Progenitor cell of endocrine pancreas (in vitro differentiated cells): Measurements from ENCODE around the gene SP6. TPM values are rescaled to one million over a fixed set of nuclear protein-coding genes. Genes with fewer than 3 reads are reported as not detected.

ENCODE experiments used
- DNase-seq: peaks from one replicate; pipeline ENCODE4 v3.0.0; 2021; ENCODE audit warnings: low spot score; ENCODE audit not compliant: unreplicated experiment
- H3K27ac Mint-ChIP-seq: 2 replicates; pipeline ENCODE4 v1.8.0; 2021; ENCODE audit warnings: mild to moderate bottlenecking, moderate library complexity, mixed read lengths
- H3K27me3 Mint-ChIP-seq: 2 replicates; pipeline ENCODE4 v1.8.0; 2021; ENCODE audit warnings: mixed read lengths
- H3K36me3 Mint-ChIP-seq: 2 replicates; pipeline ENCODE4 v1.8.0; 2022; ENCODE audit warnings: mixed read lengths; ENCODE audit not compliant: insufficient read depth
- H3K4me1 Mint-ChIP-seq: 2 replicates; pipeline ENCODE4 v1.8.0; 2021; ENCODE audit warnings: low read depth, mixed read lengths
- H3K4me3 Mint-ChIP-seq: 2 replicates; pipeline ENCODE4 v1.8.0; 2021; ENCODE audit warnings: low read depth, mild to moderate bottlenecking, moderate library complexity, mixed read lengths
- H3K9me3 Mint-ChIP-seq: 2 replicates; pipeline ENCODE4 v1.8.0; 2021; ENCODE audit warnings: low read depth, mixed read lengths
- CTCF ChIP-seq: fragments of 200-600 bp; sonication (generic); IDR thresholded peaks from one replicate; pipeline ENCODE4 v1.5.0; 2021; ENCODE audit warnings: antibody characterized with exemption, mild to moderate bottlenecking; ENCODE audit not compliant: unreplicated experiment
- total RNA-seq: library from RNA; stranded (reverse); gene quantifications from 2 replicates; pipeline ENCODE4 v1.2.1, GENCODE V29; 2021

The SP6 gene
- total RNA-seq, 1 donor from 2014 or later: 0.74 TPM

GRCh38 chr17:47856830-47857229 is 5.9 kb upstream of the SP6 start:
- Mint-ChIP-seq H3K4me3 (no peak overlapping the region), H3K4me1 (peaks cover 6% of the 10 kb centered on the region), H3K9me3 (no peaks in the 10 kb centered on the region), H3K27ac (no peak overlapping the region), H3K27me3 (peaks cover 77% of the 10 kb centered on the region), H3K36me3 (no peaks in the 10 kb centered on the region)
- no peak for TF ChIP-seq CTCF
- DNase-seq: no peak

GRCh38 chr17:47855737-47856136 is 4.8 kb upstream of the SP6 start:
- Mint-ChIP-seq H3K27me3 (peaks cover 80% of the 10 kb centered on the region), H3K9me3 (no peaks in the 10 kb centered on the region), H3K36me3 (no peaks in the 10 kb centered on the region), H3K4me3 (no peak overlapping the region), H3K4me1 (peaks cover 7% of the 10 kb centered on the region), H3K27ac (no peak overlapping the region)
- TF ChIP-seq CTCF: no peak
- no peak for DNase-seq

DNA sequence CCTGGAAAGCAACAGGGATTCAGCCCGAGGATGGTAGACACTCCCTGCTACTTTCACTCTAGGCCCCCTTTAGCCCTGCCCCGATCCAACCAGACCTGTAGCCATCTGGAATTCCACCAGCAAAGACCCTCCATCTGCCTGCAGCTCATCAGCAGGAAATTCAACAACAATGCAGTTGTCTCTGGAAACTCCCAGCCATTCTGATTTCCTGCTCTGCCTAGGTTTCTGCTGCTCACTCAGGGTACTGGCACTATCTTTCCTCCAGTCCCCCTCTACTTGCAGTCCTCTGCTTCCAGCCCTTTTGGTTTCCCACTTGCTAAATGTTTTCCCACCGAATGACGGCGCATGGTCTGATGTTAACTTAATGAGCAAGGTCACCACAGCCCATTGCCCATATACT is 2.7 kb upstream of the SP6 start:
- H3K27ac Mint-ChIP-seq: no peak overlapping the region
- no peaks in the 10 kb centered on the region for H3K36me3 Mint-ChIP-seq
- H3K9me3 Mint-ChIP-seq: no peaks in the 10 kb centered on the region
- TF ChIP-seq CTCF: no peak
- DNase-seq: no peak
- H3K4me3 Mint-ChIP-seq: no peak overlapping the region
- peaks cover 12% of the 10 kb centered on the region for H3K4me1 Mint-ChIP-seq
- peaks cover 85% of the 10 kb centered on the region for H3K27me3 Mint-ChIP-seq

GRCh38 chr17:47852113-47852949 is 1.4 kb upstream of the SP6 start:
- Mint-ChIP-seq H3K9me3 (no peaks in the 10 kb centered on the region), H3K27ac (peak overlapping the region; percentile 12), H3K4me1 (peaks cover 12% of the 10 kb centered on the region), H3K4me3 (peak overlapping the region; percentile 41), H3K27me3 (peaks cover 87% of the 10 kb centered on the region), H3K36me3 (no peaks in the 10 kb centered on the region)
- DNase-seq: no peak
- TF ChIP-seq CTCF: no peak

DNA sequence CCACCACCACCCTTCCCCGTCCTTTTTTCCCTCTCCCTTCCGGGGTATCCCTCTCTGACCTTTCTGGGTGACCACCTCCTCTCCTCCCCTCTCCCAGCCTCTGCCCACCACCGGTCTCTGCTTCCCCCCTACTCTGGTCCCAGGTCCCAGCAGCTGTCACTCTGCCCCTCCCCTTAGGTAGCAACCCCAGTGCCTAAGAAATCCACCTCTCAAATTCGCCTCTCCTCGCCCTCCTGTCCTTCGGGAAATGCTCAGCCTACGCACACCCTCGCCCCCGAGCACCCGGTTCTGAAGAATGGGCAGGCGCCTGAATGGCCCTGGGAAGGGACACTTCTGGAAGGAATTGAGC is 775 bp upstream of the SP6 start:
- Mint-ChIP-seq H3K27ac (no peak overlapping the region), H3K27me3 (peaks cover 89% of the 10 kb centered on the region), H3K4me1 (peaks cover 12% of the 10 kb centered on the region), H3K36me3 (no peaks in the 10 kb centered on the region), H3K9me3 (no peaks in the 10 kb centered on the region), H3K4me3 (peak overlapping the region; percentile 41)
- no peak for TF ChIP-seq CTCF
- DNase-seq: no peak
